ENCODE measurements around the gene STARD10.

STARD10 gene

GRCh38 chr11:72778535-72779494 lies 15.0 kb downstream of the STARD10 start:
- DNase-seq, result no peak

DNA sequence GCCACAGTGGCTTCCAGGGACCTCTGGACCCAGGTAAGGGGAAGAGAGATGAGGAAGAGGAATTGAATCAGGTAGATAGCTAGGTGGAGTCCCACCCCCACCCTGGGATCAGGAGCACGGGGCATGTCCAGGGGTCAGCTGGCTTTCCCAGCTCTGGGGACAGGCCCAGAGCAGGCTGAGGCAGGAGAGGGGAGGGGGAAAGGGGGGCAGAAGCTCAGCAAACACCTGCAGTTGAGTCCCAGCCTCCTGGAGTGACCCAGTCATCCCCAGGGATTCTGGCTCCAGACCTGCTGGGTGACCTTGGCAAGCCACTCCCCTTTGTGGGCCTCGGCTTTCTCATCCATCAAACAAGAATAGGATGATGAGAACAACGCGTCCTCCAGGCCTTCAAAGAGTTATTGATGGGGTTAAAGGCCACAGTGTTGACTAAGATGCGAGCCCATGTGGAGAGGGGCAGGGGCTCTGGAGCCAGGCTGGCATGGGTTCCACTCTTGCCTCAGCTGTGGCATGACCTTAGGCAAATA lies 16.0 kb downstream of the STARD10 start:
- DNase-seq, result no peak

DNA sequence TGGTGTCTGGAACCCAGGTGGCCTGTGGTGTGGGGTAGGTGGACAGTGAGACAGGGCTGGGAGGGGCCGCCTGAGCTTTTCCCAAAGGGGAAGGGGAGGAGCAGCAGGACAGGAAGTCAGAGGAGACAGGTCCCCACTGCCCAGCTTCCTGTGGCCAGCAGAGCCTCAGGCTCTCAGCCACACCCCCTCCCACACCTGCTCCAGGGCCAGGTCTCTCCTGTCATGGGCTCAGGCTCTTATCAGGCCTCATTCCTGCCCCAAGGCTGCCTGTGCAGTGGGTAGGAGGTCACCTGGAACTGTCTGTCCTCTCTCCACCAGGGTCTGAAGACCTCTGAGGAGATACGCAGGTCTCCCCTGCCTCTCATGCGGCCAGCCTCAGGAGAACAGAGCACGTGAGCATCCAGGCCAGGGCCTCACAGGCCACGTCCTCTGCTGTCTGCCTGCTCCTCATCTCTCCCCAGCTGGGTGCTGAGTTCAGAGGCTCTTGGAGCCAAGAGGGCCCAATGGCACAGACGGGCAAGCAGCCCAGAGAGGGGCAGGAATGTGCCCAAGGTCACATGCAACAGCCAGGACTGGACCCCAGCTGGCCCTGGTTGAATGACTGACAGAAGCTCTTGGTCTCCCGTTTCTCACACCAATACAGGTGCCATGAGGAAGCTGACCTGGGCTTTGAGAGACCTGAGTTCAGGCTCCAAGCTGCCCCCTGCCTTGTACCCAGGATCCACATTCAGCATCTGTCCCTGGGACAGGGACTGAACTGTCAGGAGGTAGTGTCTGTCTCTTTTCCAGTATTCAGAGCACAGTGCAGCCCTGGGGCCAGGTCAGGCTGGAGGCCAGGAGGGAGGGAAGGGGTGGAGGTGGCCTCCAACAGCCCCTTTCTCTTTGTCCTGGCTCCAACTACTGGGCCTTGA lies 16.7 kb downstream of the STARD10 start:
- no peak for DNase-seq

DNA sequence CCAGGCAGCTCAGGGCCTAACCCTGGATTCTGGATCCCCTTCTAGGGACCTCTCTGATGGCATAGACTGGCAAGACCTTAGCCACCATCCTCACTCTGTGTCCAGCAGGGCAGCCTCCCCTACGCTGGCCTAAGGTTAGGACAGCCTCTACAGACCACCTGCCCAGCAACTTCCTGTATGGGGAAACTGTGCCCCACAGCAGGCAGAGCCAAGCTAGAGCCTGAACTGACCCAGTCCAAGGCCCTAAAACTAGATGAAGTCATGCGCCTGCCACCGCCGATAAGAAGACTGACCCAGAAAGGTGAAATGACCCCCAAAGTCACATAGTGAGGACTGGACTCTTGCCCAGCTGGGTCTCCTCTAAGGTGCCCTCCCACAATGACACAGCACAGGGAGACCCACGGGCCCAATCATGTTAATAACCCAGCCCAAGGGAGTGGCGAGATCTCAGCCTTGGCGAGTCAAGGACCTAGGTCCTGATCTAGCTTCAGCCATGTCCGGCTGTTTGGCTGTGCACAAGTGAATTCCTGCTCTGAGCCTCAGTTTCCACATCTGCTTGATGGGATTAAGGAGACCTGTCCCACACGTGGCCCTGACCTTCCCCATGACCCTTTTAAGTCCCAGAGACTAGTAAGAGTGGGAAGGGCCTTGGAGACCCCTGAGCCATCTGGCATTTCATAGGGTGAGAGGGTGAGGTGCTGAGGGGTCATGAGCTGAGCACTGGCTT lies 17.6 kb downstream of the STARD10 start:
- DNase-seq, result no peak

GRCh38 chr11:72775288-72776110 lies 18.3 kb downstream of the STARD10 start:
- no peak for DNase-seq

- no peak for DNase-seq
These were observed 19.3 kb downstream of the STARD10 start for GRCh38 chr11:72774499-72774898.

DNA sequence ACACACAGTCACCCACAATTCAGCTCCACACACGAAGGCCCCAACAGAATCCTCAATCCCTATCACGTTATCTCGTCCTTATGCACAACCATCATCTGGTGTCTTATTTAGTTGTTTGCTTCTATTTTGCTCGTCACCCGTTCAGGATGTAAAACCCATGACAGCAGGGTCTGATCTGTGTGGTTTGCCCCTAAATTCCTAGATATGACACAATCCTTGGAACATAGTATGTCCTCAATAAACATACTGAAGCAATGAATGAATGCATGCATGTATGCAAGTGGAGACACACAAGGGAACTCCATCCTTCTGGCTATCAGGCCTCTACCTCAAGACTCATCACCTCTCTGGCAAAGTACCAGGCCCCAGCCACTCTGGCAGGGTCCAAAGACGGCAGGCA lies 20.2 kb downstream of the STARD10 start:
- no peak for DNase-seq

GRCh38 chr11:72773291-72773690 lies 20.6 kb downstream of the STARD10 start:
- DNase-seq, result no peak

GRCh38 chr11:72772059-72772458 lies 21.8 kb downstream of the STARD10 start:
- no peak for DNase-seq

DNA sequence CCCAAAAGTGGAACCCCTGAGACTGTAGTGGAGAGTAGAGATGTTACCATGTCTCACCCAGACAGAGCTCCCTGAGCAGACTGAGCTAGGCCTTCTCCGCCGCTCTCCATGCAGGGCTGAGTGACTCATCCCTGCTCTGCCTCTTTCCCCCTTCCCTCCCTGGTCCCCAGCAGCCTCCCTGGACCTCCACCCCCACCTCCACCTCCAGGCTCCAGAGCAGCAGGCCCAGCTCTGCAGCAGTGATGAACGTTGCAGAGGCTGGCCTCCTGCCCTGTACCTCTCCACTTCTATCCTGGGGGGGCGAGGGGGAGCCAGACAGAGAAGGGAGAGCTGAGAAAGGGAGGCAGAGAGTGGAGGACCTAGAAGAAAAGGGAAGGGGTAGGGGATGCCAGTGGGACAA lies 22.3 kb downstream of the STARD10 start:
- no peak for DNase-seq

GRCh38 chr11:72770799-72771198 lies 23.0 kb downstream of the STARD10 start:
- DNase-seq, result no peak

DNA sequence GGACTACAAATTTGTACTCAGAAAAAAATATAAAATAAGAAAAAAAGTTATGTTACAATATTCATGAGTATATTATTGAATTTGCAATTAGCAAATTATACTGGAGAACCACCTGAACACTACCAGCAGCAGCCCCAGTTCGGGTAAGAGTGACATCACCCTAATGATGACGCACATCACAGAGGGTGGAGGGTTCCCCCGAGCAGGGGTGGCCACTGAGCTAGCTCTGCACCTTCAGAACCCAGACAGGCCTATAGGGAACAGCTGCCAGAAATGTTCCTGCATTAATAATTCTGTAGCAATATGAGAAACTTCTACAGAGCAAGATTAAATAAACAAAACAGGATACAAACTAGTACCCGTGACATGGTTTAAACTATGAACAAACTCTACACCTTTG lies 24.2 kb downstream of the STARD10 start:
- DNase-seq, result no peak

GRCh38 chr11:72768581-72768980 lies 25.3 kb downstream of the STARD10 start:
- DNase-seq, result no peak

DNA sequence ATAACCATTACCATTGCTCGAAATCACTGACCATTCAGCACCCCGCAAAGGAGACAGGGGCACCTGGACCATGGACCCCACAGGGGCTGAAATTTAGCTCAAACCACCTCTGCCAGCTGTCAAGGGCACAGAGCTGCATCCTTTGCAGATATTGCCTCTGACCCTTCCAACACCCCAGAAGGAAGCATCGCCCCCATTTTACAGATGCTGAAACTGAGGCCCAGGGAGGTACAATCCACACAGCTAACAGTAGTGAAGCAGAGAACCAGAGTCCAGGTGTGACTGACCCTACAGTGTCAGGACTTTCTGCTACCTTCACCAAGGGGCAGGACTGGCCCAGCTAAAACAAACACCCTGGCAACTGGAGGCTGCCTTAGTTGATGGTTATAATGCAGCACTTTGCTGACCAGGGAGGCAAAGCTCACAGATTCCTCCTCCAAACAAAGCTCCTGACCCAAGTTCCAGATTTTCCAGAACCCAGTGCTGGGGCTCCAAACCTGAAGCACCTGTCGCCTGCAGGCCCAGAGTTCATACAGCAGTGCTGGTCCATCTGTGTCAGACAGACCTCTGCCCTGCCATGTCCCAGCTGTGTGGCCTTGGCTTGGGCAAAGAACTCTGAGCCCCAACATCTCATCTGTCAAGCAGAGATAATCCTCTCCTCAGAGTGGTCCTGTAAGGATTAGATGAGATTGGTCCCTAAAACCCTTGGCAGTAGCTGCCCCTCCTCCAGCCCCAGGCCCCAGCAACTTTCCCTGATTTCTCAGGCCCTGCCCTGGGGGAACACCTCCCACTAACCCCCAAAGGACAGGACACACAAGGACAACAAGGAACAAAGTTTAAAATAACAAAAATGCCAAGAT lies 26.4 kb downstream of the STARD10 start:
- no peak for DNase-seq

DNA sequence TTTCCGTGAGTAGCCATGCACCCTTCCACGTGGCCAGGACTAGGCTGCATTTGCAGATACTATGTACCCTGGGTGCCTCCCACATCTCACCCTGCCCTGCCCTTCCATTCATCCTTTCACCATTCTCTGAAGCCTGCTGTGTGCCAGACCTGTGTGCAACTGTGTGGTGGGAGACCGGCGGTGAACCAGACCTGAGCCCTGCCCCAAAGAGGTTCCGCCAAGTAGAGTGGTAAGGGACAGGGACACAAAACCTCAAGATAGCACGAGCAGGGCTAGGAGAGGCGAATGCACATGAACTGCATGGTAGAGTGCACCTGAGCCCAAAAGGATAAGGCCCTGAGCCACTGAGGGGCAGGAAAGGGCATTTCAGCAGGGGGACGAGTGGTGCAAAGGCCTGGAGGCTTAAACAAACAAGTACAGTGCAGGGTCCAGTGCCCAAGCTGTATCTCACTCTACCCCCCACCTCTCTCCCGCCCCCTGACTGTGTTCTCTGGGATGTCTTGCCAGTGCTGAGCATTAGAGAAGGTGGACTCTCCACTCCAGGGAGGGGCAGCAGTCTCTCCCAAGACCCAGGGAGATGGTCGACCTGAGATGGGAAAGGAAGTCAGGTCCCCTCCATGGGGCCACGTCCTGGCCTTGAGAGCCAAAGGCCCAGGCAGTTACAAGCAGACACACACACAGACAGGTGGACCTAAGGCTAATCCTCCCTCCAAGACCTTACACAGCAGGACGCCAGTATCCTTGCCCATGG lies 27.5 kb downstream of the STARD10 start:
- no peak for DNase-seq

DNA sequence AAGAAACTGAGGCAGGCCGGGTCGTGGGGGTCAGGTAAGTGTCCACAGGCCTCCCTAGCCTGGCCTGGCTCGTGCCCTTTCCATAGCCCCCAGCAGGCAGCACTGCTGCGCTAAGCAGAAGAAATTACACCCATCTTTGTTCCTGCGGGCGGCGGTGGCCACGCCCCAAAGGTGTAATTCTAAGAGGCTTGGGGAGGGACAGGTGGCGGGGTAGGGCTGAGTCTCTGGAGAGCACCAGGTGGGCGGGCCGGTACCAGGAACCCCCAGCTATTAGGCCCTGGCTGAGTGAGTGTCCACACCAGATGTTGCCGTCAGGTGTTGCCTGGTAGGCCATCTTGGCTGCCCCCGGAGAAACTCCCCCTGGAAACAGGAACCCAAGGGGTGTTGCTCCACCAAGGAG lies 29.3 kb downstream of the STARD10 start:
- no peak for DNase-seq

GRCh38 chr11:72763823-72764222 lies 30.0 kb downstream of the STARD10 start:
- DNase-seq, result no peak

- no peak for DNase-seq
These were observed 31.1 kb downstream of the STARD10 start for GRCh38 chr11:72762641-72763304.
